ENCODE results near the gene ZNHIT1.
"Not testable (repeated sequence)": the region's sequence is repeated elsewhere in the genome, so short reads cannot be mapped to it uniquely, and the experiment has no call there.

Gene ZNHIT1

DNA sequence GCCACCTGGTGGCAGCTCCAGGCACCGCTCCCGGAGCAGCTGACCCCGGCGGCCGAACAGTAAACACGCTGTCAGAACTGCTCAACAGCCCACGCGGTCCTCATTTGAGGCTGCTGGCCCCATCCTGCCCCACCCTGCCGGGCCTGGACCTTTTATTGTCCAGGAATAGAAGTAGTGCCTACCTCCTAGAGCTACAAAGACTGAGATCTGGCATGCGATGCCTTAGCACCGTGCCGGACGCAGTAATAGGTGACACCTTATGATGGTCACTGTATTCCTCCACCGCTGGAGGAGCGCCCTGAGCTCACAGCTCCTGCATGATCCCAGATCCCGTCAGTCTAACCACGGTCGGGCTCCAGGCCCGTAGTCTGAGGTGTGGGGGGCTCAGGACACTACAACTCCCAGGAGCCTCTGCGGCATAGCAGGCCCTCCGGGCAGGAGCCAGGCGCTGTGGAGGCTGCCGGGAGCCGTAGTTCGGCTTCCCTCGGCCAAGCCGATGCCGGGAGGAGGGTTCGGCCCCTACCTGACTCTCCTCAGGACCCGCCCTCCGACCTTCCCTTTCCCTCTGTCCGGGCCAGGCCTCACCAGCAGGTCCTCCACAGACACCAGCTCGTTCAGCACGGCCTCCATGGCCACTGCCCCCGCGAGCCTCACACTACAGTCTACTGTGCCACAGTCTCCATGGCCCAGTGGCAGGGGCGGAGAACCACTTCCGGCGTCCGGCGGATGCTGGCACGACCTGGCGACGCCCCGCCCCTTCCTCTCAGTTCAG, 26.6 kb downstream of the ZNHIT1 start, which contains the start of gene FIS1:
TSS of gene FIS1 (minus strand) at position 707 of the 772 bp plus-strand sequence. CDS start at position 630, 77 bp downstream.
- peak; percentile 82 for TF ChIP-seq CTCF (IDR thresholded peaks at IDR 0.05; ENCODE audit: low read depth, low read length)
- peak within 1 kb of the TSS; percentile 94 for H3K4me3 ChIP-seq (ENCODE audit: low read depth, low read length)

GRCh38 chr7:101245147-101245668, 27.2 kb downstream of the ZNHIT1 start:
- peak overlapping the region; percentile 94 for H3K4me3 ChIP-seq (ENCODE audit: low read depth, low read length)
- TF ChIP-seq CTCF (IDR thresholded peaks at IDR 0.05; ENCODE audit: low read depth, low read length), result no peak

DNA sequence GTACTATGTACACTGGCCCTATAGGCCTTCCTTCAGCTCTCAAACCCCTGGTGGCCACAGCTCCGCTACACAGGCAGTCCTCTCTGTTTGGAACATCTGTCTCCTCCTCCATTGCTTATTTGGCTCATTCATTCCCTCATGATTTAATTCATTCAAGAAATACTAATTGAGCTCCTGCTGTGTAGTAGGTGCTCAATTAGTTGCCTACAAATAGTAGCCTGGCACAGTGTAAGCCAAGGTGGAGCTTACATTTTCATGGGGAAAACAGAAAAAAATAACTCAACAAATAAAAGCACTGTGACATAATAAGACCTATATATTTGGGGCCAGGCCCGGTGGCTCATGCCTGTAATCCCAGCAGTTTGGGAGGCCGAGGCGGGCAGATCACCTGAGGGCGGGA, 30.3 kb downstream of the ZNHIT1 start:
- TF ChIP-seq CTCF (IDR thresholded peaks at IDR 0.05; ENCODE audit: low read depth, low read length), result no peak
- H3K4me3 ChIP-seq (ENCODE audit: low read depth, low read length), result no peak overlapping the region

DNA sequence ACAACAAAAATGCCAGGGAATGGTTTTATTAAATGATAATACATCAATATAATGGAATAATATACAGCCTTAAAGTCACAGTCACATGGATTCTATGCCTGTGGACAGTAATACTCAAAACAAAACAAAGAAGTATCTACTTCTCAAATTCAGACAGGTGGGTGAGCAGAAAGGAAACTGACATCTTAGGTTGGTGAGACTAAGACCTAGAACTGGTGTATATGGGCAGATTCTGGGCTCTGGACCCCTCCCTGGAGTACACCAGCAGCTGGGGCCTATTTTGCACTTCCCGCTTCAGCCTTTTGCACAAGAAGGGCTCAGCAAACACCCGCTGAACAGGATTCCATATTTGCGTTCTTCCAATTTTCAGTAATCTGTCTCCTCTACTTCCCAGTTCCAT, 32.4 kb downstream of the ZNHIT1 start:
- no peak for TF ChIP-seq CTCF (IDR thresholded peaks at IDR 0.05; ENCODE audit: low read depth, low read length)
- H3K4me3 ChIP-seq (ENCODE audit: low read depth, low read length), result no peak overlapping the region

DNA sequence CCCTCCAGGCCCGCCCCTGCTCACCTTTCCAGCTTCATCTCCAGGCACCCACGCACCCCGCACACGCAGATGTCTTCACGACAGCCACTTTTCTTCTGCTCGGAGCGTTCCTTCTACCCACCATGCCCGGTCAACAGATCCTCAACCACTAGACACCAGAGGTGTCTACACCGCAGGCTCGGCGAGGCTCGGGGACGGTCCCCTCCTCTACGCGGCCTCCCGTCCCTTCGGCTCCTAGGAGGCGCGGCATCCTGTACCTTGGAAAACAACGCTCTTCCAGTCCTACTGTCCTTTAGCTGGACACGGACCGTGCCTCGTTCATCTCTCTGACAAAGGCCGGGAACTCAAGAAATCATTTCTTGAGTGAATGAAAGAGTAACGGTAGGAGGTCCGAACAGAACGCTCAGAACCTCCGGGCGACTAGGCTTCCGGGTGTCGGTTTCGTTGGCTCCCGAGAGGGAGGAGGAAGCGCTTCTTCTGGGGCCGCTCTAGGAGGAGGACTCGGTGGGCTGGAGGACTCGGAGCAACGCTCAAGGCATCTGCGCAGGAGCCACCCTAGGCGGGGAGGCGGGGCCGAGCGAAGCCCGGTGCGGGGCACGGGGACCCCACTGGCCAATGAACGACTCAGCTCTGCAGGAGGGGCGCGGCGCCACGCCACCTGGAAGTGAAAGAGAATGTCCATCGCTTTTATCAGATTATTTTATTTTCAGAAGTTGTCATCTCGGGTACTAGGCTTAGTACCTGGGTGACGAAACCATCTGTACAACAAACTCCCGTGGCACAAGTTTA, 34.1 kb downstream of the ZNHIT1 start:
- H3K4me3 ChIP-seq (ENCODE audit: low read depth, low read length), result peak overlapping the region; percentile 91
- no peak for TF ChIP-seq CTCF (IDR thresholded peaks at IDR 0.05; ENCODE audit: low read depth, low read length)

DNA sequence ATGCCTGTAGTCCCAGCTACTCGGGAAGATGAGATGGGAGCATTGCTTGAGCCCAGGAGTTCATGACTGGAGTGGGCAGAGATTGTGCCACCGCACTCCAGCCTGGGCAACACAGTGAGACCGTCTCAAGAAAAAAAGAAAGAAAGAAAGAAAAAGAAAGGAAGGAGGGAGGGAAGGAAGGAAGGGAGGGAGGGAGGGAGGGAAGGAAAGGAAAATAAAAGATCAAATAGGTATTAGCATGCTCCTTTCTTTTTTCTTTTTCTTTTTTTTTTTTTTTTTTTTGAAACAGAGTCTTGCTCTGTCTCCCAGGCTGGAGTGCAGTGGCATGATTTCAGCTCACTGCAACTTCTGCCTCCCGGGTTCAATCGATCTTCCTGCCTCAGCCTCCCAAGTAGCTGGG, 35.2 kb downstream of the ZNHIT1 start:
- not testable (repeated sequence) for H3K4me3 ChIP-seq (ENCODE audit: low read depth, low read length)

DNA sequence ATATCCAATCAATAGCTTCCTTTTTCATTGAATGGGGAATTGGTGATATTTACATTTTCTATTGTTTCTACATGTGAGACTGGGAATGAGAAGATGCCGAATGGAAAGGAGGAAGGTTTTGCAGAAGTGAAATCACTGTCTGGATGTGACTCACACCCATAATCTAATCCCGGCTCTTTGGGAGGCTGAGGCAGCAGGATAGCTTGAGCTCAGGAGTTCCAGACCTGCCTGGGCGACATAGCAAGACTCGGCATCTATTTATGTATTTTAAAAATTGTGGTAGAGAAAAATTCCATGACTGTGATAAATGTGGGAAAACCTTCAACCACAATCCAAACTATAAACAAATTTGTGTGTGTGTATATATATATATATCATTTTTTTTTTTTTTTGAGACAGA, 37.8 kb downstream of the ZNHIT1 start:
- no peak overlapping the region for H3K4me3 ChIP-seq (ENCODE audit: low read depth, low read length)
- TF ChIP-seq CTCF (IDR thresholded peaks at IDR 0.05; ENCODE audit: low read depth, low read length), result no peak

Data from WI38 (cell line).